Urothelium cell line (cell line): ENCODE measurements around the gene SMIM17.

Experiments
- DNase-seq: peaks from one replicate; pipeline ENCODE4 v3.0.0; 2011; ENCODE audit warnings: low spot score, mixed read lengths
- FAIRE-seq: peaks from 2 replicates; lab custom pipeline; 2011; peaks lifted over from hg19 to GRCh38; lab: Jason Lieb, UNC

Gene SMIM17

DNA sequence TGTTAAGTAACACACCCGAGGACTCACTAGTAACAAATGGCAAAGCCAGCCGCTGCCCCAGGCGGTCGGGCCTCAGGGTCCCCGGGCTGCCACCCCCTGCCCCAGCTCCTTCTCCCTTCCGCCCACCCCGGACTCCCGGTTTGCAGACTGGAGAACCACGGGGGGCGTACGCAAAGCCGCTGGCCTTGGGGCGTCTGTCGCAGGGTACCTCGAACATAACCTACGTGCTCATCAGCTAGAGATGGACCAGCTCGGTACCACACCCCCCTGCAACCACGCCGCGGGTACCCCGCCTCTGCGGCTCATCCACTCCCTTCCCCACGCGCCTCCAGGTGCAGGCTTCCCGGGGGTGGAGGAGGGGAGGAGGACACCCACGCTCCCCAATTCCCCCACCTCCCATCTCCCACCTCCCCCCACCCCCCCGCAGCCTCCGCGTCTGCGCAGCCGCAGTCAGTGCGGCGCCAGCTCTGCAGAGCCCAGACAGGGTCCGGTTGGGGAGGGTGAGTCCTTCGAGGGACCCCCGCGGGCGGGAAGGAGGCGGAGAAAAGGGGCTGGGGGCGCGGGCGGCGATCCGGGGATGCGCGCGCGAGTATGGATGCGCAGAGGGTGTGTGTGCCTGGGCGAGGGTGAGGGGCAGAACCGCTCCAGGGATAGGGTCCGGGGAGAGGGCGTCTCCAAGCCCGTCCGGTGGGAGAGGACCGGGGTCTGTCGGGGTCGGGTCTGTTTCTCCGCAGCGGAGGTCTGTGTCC lies at the start of gene SMIM17:
Gene SMIM17, plus strand, starts transcription at position 449 of the 749 bp plus-strand sequence. CDS start 2,509 bp downstream, outside the sequence.
- DNase-seq (no peak), FAIRE-seq (no peak)

DNA sequence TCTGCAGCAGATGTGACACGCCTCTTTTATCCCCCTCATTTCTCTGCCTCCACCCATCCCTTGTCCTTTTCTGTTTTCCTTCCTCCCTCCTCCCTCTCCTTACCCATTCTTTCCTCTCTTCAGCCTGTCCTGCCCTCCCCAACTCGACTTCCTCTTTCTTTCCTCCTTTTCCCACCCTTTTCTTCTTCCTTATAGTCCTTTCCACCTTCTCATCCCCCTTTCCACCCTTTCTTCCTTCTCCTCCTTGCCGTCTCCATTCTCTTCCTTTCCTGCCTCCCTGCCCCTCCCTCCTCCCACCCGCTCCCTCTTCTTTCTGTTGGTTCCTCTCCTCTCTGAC lies 48.5 kb upstream of the SMIM17 start:
- FAIRE-seq (no peak), DNase-seq (no peak)

DNA sequence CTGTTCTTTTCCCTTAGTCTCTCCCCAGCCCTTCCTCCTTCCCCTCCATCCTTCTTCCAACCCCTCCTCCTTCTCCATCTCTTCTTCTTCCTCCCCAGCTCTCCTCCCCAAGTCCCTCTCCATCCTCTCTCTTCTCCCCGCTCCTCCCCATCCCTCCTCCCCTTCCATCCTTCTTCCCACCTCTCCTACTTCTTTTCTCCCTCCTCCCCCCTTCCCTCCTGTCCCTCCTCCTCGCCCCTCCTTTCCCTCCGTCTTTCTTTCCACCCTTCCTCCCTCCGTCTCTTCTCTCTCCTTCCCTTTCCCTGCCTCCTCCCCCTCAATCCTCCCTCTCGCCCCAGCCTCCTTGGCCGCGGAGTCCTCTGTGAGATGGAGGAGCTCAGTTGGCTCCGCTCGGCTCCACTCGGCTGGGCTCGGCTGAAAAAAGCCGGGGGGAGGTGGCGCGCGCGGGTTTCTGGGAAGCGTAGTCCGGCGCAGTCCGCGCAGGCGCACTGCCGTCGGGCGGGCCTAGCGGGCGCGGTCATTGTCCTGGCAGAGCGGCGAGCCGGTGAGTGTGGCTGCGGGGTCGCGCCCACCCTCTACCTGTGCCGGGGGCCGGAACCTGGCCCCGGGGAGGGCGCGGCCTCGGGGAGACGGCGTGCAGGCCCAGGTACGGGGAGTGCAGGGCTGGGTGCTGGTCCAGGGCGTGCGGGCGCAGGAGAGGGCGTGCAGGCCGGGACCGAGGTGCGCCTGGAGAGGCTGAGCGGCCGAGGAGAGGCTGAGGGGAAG lies 48.0 kb upstream of the SMIM17 start, which contains the start of gene ZNF71:
Gene ZNF71, plus strand, starts transcription at position 520 of the 765 bp plus-strand sequence. CDS start 6,257 bp downstream, outside the sequence.
- DNase-seq (peak; percentile 94), FAIRE-seq (peak; percentile 52)

DNA sequence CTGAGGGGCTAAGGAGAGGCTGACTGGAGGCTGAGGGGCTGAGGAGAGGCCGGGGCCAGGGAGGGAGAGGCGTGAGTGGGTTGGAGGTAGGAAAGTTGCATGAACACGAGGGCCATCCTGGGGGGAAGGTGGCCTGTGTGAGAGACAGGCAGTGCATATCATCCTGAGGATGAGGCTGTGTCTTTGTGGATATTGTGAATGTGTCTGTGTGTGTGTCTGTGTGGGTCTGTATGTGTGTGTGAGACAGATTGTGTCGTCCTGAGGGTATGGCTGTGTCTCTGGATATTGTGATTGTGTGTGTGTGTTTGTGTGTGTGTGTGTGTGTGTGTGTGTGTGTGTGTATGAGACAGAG lies 47.4 kb upstream of the SMIM17 start:
- FAIRE-seq (no peak), DNase-seq (no peak)

DNA sequence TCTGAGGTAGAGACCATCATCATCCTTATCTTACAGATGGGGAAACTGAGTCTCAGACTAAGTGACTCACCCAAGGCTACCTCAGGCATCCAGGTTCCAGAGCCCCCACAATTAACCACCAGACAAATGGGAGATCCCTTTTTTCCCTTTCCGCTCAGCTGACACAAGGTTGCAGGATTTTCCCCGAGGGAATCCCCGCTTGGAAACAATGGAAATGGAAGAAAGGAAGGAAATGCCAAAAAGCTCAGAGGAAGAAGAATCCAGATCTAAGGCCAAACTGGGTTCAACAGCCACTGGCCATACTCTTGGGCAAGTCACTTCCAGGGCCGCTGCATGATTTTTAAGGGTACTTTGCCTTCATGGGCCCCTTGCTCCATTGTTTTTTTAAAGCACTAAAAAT lies 46.3 kb upstream of the SMIM17 start:
- FAIRE-seq: no peak
- DNase-seq: no peak

DNA sequence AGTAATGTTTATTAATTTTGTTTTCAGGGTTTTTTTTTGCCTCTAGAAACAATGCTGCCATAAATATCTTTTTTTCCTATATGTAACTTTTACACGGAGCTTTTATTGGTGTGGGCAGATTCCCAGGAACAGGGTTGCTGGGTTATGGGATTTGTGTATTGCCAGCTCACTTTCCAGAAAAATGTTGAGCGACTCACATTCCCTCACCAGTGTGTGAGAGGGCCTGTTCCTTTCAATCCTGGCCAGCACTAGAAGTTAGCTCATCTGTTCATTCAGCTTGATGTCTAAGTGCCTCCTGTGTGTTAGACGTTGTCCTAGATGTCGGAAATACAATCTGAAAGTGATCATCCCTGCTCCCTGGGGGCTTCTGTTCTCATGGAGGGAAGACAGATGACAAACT lies 45.3 kb upstream of the SMIM17 start:
- FAIRE-seq (no peak), DNase-seq (no peak)

DNA sequence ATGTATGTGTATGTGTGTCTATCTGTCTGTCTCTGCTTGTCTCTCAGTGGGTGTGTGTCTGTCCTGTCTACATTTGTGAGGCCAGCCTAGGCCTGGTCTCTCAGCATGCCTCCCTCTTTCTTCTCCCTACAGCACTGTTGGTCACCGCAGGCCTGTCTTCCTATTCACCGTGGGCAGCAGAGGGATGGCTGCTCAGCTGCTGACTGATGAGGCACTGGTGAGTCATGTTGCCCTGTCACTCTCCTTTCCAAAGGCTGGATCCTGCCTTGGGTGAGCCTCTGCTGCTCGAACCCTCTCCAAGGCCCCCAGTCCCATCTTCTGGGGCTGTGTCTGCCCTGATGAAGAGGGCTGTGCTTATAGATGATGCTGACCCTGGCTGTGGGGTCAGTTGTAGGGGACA lies 41.6 kb upstream of the SMIM17 start:
- no peak for DNase-seq
- FAIRE-seq: peak; percentile 61

DNA sequence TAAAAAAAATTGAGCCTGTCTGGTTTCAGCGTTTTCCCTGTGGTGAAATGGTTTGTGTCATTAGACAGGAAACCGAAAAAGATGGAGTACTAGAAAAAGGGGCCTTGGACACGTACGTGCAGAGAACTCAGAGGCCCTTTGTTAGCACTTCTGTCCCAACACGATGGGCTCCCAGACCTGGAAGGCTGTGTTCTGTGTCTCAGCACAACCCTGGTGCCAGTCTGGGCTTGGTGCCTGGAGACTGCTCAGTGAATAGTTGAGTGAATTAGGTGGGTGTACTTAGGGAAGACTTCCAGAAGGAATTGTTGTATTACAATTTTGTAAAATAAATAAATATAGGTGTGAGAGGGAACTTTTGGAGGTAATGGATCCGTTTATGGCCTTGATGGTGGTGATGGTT lies 39.1 kb upstream of the SMIM17 start:
- no peak for DNase-seq
- FAIRE-seq: no peak

DNA sequence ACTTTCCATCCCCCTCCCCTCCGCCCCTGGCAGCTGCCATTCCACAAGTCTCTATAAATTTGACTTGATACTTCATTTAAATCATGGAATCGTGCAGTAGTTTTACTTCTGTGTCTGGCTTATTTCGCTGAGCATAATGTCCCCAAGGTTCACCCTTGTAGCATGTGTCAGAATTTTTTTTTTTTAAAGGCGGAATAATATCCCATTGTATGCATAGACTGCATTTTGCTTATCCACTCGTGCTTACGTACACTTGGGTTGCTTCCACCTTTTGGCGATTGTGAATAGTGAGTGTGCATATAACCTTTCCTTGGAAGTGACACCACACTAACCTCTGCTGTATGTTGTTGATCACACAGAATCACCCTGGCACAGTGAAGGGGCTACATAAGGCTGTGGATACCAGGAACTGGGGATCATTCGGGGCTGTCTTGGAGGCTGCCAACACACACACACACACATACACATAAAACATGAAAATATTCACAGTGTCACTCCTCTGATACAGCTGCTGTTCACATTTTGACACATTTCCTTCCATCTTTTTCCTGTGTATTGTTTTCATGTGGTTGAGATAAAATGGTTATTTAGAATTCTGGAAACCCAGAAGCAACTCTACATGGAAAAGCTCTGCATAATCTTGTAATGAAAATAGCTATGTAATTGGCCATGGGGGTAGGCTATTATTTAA lies 34.5 kb upstream of the SMIM17 start:
- DNase-seq (no peak), FAIRE-seq (no peak)

DNA sequence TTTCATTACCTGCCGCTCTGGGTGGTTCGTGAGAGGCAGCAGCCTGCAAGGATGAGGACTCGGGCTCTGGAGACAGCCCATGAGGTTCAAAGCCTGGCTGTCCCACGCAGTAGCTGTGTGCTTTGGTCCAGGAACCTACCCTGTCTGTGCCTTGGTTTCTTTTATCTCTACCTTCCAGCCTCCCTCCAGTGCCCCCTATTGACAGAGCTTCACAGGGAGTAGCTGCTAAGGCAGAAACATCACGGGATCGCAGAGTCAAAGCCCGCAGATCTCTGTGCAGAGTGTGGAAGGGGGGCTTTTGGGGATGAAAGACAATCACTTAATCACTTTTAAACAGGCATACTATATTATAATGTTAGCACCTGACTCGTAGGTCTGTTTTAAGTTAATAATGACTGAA lies 31.7 kb upstream of the SMIM17 start:
- FAIRE-seq: no peak

DNA sequence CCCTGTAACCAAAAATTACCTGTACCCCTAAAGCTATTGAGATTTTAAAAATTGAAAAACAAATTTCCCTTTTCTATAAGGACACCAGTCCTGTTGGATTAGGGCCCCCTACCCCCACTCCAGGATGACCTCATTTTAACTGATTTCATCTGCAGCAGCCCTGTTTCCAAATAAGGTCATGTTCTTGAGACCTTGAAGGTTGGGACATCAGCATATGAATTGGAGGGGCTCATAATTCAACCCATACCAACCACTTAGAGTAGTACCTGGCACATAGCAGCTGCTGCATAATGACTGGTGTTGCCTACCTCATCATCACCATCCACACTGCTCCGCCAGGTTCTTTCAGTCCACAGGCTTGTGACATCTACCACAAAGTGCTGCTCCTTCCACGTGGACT lies 30.2 kb upstream of the SMIM17 start:
- FAIRE-seq: no peak

More for the DNA sequence above, 31.7 kb upstream of the SMIM17 start:
- DNase-seq: no peak

DNA sequence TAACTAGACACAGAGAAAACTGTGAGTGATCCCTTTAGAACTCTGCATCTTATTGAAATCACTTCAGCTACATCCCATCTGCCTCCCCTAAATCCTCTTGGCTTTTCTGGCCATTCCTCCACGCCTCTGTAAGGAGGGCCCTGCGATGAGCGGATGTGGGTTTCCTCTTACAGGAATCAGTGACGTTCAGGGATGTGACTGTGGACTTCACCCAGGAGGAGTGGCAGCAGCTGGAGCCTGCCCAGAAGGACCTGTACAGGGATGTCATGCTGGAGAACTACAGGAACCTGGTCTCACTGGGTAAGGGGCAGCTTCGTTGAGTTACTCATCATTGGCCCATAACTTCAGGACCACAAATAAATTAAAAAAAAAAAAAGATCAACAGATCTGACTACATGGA lies 29.3 kb upstream of the SMIM17 start:
- FAIRE-seq (no peak), DNase-seq (no peak)

More for the DNA sequence above, 30.2 kb upstream of the SMIM17 start:
- DNase-seq: no peak

DNA sequence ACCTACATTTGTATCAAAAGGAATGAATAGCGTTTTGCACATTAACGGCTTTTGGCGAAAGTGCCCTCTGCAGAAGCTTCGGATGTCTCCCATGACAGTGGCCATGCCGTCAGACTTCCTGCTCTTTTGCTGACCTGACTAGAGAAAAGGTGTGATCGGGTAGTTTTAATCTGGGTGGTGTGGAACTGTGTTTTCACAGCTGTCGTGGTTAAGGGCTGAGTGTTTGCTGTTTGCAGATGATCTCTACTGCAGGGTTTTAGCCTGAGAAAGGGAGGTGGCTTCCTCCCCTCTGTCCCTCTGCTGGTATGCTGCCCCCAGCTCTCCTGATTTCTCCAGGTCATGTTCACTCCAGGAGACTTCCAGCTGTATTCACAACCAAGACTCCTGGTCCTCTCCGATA lies 25.4 kb upstream of the SMIM17 start:
- FAIRE-seq (no peak), DNase-seq (no peak)

DNA sequence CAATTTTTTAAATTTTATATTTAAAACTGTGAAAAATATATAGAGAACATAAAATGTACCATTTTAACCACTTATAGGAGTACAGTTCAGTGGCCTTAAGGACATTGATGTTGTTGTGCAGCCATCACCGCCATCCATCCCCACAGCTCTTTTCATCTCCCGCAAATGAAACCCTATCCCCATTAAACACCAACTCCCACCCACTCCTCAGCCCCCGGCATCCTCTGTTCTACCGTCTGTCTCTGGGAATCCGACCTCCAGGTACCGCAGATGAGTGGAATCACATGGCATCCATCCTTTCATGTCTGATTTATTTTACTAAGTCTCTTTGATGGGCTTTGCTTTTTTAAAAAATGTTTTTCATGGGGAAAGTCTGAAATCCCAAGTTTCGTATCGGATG lies 23.8 kb upstream of the SMIM17 start:
- no peak for FAIRE-seq
- no peak for DNase-seq

DNA sequence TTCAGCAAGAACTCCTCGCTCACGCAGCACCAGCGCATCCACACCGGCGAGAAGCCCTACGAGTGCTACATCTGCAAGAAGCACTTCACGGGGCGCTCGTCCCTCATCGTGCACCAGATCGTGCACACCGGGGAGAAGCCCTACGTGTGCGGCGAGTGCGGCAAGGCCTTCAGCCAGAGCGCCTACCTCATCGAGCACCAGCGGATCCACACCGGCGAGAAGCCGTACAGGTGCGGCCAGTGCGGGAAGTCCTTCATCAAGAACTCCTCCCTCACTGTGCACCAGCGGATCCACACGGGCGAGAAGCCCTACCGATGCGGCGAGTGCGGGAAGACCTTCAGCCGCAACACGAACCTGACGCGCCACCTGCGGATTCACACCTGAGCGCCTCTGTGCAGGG lies 20.6 kb upstream of the SMIM17 start:
- DNase-seq (no peak), FAIRE-seq (no peak)

DNA sequence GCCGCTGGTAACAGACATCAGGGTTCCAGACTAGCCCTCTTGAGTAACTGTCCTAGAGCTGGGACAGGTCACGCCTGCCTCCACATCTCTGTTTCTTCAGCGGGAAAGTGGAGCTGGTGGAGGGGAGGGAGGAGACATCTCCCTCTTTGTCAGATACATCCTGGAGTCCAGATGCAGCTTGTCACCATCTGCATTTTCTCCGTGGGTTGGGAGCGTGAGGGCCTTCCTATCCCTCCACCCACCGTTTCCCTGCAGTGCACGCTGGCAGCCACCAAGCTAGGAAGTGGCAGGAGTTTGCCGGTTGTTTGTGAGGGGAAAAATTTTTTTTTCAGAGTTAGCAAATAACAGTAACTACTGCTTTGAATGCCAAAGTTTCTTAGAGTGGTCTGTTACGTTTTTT lies 20.0 kb upstream of the SMIM17 start:
- FAIRE-seq: no peak
- no peak for DNase-seq

DNA sequence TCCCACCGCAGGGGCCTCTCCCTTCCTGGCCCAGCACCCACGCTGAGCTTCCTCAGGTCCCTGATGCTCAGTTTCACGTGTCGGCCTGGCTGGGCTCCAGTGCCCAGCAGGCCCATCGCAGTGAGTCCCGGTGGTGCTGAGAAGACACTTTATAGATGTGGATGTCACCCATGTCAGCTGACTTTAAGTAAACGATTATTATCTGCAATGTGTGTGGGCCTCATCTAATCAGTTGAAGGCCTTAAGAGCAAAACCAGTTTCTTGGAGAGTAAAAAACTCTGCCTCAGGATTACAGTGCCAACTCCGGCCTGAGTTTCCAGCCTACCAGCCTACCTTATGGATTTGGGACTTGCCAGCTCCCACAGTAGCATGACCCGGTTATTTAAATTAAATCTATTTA lies 17.3 kb upstream of the SMIM17 start:
- DNase-seq: no peak
- no peak for FAIRE-seq

DNA sequence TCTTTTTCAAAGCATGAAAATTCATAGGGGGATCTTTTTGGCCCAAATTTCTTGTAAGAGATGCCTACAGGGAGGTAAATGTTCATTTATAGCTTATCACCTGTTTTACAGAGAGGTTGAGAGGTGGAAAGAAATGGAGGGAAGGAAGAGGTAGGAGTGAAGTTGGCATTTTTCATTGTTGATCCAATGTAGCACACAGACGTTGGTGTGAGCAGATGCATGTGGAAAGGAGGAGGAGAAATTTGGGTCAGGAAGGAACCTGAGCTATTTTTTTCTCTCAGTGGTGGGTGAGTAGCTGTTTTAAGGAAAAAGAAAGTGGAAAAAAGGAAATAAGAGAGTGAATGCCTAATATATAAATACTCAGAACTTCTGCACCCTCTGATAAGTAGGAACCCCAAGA lies 9.9 kb upstream of the SMIM17 start:
- DNase-seq: no peak
- FAIRE-seq: no peak

DNA sequence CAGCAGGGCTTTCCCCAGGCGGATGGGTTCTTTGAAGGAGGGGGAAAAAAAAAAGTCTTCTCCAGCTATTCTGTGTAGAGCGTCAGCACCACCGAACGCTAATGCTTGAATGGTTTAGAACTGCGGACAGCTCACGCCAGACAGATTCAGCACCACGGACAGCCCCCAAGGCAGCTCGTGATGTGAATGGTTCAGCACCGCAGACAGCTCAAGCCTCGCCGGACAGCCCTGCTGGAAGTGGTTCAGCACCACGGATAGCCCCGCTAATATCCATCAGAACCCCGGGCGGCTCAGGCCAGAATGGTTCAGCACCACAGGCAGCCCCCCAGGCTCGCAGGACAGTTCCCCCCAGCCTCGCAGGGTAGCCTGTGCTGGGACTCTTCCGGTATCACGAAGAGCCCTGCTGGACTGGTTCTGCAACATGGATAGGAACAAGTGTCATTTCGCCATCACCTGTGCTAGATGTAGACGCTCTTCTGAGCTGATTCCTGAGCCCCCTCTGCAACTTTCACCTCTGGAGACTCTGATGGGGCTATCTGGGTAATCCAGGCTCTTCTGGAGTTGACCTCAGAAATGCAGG lies 4.9 kb upstream of the SMIM17 start:
- FAIRE-seq (peak; percentile 83), DNase-seq (peak; percentile 90)

DNA sequence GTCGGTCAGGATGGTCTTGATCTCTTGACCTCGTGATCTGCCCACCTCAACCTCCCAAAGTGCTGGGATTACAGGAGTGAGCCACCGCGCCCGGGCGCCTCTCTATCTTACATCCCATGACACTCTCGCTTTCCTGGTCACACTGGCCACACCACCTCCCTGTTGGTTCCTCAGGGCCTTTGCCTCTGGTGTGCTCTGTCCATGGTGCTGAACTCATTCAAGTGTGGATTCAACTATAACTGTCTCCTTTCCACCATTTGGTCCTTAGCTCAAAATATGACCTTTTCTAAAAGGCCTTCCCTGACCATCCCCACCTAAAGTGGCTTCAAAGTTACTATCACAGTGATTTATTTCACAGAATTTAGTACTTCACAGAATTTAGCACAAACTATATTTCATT lies 3.7 kb upstream of the SMIM17 start:
- DNase-seq: peak; percentile 57
- FAIRE-seq: no peak

DNA sequence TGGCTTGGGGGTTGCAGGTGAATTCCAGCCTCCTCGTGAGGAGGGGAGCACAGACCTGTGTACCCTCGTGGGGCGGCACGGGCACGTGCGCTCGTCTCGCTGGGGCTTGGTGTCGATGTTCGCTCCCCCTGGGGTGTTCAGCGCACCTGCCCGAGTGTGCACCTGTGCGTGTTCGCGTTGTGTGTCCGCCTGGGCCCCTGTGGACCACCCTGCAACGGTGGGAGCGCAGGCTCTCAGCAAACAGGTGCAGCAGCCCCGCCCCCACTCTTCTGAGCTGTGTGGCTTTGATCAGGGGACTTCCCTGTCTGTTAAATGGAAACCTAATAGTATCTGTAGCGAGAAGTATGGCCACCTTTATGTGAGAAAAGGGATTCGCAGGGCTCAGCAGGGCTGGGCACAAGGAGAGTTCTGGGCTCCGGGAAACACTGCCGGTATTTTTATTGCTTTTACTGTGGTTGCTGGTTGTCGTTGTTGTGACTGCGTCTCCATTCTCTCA lies 549 bp downstream of the SMIM17 start:
- FAIRE-seq: no peak

More for the DNA sequence above, 549 bp downstream of the SMIM17 start:
- DNase-seq: no peak
